Colonic mucosa (tissue), 4 donors: ENCODE results near the gene TRIM8. TPM values are rescaled to one million over a fixed set of nuclear protein-coding genes. Genes with fewer than 3 reads are reported as not detected.

ENCODE experiments used
- DNase-seq: peaks from one replicate; pipeline ENCODE4 v3.0.0-alpha.2; 2020
- H3K27ac ChIP-seq: fragments of 200-600 bp; one replicate; pipeline ENCODE4 v1.8.0; 2021
- H3K27me3 ChIP-seq: fragments of 200-600 bp; one replicate; pipeline ENCODE4 v1.8.0; 2021
- H3K36me3 ChIP-seq: fragments of 200-600 bp; one replicate; pipeline ENCODE4 v1.8.0; 2021
- H3K4me1 ChIP-seq: fragments of 200-600 bp; one replicate; pipeline ENCODE4 v1.8.0; 2021; ENCODE audit warnings: mild to moderate bottlenecking
- H3K4me3 ChIP-seq: fragments of 200-600 bp; one replicate; pipeline ENCODE4 v1.8.0; 2021
- H3K9ac ChIP-seq, 2 donors: one replicate each; pipeline ENCODE4 v1.7.0; 2013; ENCODE audit warnings: control low read depth in 2 of 2, low read depth in 2 of 2, low read length in 2 of 2
- H3K9me3 ChIP-seq: fragments of 200-600 bp; one replicate; pipeline ENCODE4 v1.8.0; 2021
- CTCF ChIP-seq: fragments of 200-600 bp; IDR thresholded peaks from one replicate; pipeline ENCODE4 v1.8.0; 2022; ENCODE audit warnings: antibody characterized with exemption, mild to moderate bottlenecking
- intact Hi-C: fragments of 100-400 bp; cut with DNase I; formaldehyde crosslinking; loops from one replicate; pipeline ENCODE4 v1.14.1; 2022
- total RNA-seq, 2 donors: library from RNA; stranded (reverse); fragmentation: NEBNext Ultra II Directional in 1 of 2; extraction: Animal tissue kit (Norgen Biotek cat#: 25700) in 1 of 2; gene quantifications; one replicate each; pipeline ENCODE4 v1.2.1, GENCODE V29; 2021
- donor health status: healthy.
- donor health status: DM: no; HTN: no; CAD: no.
- donor health status: DM: no; HTN: no; CAD: no.

TRIM8 gene
- total RNA-seq, 2 donors from 2014 or later, result 64.9 to 79.6 TPM

DNA sequence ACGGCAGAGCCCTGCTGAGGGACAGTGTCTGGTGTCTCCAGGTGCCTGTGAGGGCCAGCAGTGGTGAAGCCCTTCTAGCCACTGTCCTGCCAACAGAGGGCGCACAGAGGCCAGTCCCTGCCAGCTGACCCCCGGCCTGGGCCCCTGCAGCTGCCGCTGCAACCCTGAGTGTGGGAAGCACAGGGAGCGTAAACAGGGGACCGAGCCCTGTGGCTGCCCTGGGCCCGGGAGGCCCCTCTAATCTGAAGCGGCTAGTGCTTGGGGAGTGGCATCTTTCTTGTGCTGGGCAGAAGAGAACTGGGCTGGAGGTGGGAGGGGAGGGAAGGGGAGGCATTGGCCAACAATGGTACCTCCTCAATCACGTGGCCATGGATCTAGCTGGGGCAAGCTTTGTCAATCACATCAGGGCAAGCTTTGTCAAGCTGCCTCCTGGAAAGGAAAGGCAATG is 34.6 kb downstream of the TRIM8 start:
- Histone ChIP-seq H3K4me1 (peaks cover 17% of the 10 kb centered on the region), H3K4me3 (no peak overlapping the region), H3K36me3 (no peaks in the 10 kb centered on the region), H3K9me3 (no peaks in the 10 kb centered on the region), H3K9ac (peak overlapping the region in 1 of 2 donors; percentile 30), H3K27me3 (no peaks in the 10 kb centered on the region), H3K27ac (no peak overlapping the region)
- peak; percentile 70 for DNase-seq
- TF ChIP-seq CTCF, result peak; percentile 62
- intact Hi-C loops, result no loop called here

- no peak for DNase-seq
Measured at GRCh38 chr10:102679596-102679995, 35.3 kb downstream of the TRIM8 start.

DNA sequence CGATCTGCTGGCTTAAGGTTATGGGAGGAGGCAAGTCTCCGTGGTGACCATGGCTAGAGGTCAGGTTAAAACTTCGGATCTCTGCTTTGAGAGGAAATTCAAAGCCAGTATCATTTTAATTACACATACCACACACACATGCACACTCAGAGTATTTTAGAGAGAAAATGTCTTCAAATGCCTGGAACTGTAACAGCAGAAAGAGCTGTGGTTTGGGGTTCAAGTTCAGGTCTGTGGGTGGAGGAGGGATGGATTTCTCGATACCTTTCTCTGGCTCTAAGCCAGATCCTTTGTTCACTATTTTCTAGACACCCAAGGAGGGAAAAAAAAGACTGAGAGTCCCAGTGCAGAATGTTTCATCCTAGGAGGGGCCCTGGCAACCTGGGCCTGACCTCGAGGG is 37.4 kb downstream of the TRIM8 start:
- DNase-seq, result no peak
- H3K9ac ChIP-seq, result no peak overlapping the region
- no peaks in the 10 kb centered on the region for H3K27me3 ChIP-seq
- no peaks in the 10 kb centered on the region for H3K36me3 ChIP-seq
- H3K4me3 ChIP-seq, result no peak overlapping the region
- H3K27ac ChIP-seq, result no peak overlapping the region
- no peak for TF ChIP-seq CTCF
- peaks cover 11% of the 10 kb centered on the region for H3K4me1 ChIP-seq
- intact Hi-C loops, result no loop called here
- H3K9me3 ChIP-seq, result no peaks in the 10 kb centered on the region

More at GRCh38 chr10:102679596-102679995, 35.3 kb downstream of the TRIM8 start:
- no peak overlapping the region for H3K4me3 ChIP-seq
- H3K27me3 ChIP-seq, result no peaks in the 10 kb centered on the region
- TF ChIP-seq CTCF, result no peak
- H3K9me3 ChIP-seq, result no peaks in the 10 kb centered on the region
- no peaks in the 10 kb centered on the region for H3K36me3 ChIP-seq
- intact Hi-C loops, result no loop called here
- peaks cover 14% of the 10 kb centered on the region for H3K4me1 ChIP-seq
- H3K9ac ChIP-seq, result no peak overlapping the region
- H3K27ac ChIP-seq, result no peak overlapping the region

GRCh38 chr10:102682416-102682815 is 38.1 kb downstream of the TRIM8 start:
- TF ChIP-seq CTCF, result no peak
- no peaks in the 10 kb centered on the region for H3K9me3 ChIP-seq
- intact Hi-C loops, result no loop called here
- no peak overlapping the region for H3K27ac ChIP-seq
- peaks cover 5% of the 10 kb centered on the region for H3K4me1 ChIP-seq
- H3K36me3 ChIP-seq, result no peaks in the 10 kb centered on the region
- no peaks in the 10 kb centered on the region for H3K27me3 ChIP-seq
- no peak overlapping the region for H3K9ac ChIP-seq
- no peak overlapping the region for H3K4me3 ChIP-seq
- no peak for DNase-seq

DNA sequence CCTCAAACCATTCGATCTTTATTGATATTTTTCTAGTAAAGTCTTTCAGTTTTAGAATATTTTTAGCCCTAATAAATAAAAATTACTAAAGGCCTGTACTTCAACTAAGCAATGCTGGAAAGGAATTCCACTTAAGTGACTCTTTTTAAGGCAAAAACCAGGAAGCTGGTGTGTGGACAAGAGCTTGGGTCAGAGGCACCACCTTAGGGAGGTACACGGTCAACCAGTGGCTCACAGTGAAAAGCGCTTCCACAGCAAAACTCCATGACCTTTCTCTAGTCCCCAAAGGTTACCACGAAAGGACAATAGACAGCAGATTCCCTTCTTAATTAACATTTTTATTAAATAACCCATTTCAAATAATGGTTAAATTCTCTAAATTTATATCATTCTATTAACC is 38.7 kb downstream of the TRIM8 start:
- Histone ChIP-seq H3K4me3 (no peak overlapping the region), H3K4me1 (peaks cover 3% of the 10 kb centered on the region), H3K27ac (no peak overlapping the region), H3K9me3 (no peaks in the 10 kb centered on the region), H3K9ac (no peak overlapping the region), H3K27me3 (no peaks in the 10 kb centered on the region), H3K36me3 (no peaks in the 10 kb centered on the region)
- no peak for DNase-seq
- intact Hi-C loops, result no loop called here
- no peak for TF ChIP-seq CTCF
